Esophagus muscularis mucosa (tissue), 4 donors: ENCODE data around the gene FBXO34. TPM values are rescaled to one million over a fixed set of nuclear protein-coding genes. Genes with fewer than 3 reads are reported as not detected.

Experiments
- DNase-seq: peaks from one replicate; pipeline ENCODE4 v3.0.0-alpha.2; 2017; ENCODE audit errors: extremely low spot score
- H3K27ac ChIP-seq, 4 donors: fragments of 200-600 bp; sonication (generic); replicated peaks in 1 of 4; 1 replicate in 3 of 4; 2 replicates in 1 of 4; pipeline ENCODE4 v1.5.1; 2016 to 2019; ENCODE audit warnings: mild to moderate bottlenecking in 1 of 4
- H3K27me3 ChIP-seq, 4 donors: fragments of 200-600 bp; sonication (generic); one replicate each; pipeline versions ENCODE4 v1.5.1 to v1.6.0; 2016 to 2019
- H3K36me3 ChIP-seq, 4 donors: fragments of 200-600 bp; sonication (generic); one replicate each; pipeline ENCODE4 v1.5.1; 2016 to 2019
- H3K4me1 ChIP-seq, 4 donors: fragments of 200-600 bp; sonication (generic); one replicate each; pipeline ENCODE4 v1.5.1; 2016 to 2019
- H3K4me3 ChIP-seq, 4 donors: fragments of 200-600 bp; sonication (generic); 1 replicate in 2 of 4; 2 replicates in 2 of 4; pipeline ENCODE4 v1.5.1; 2016 to 2019; ENCODE audit warnings: mild to moderate bottlenecking in 4 of 4, moderate library complexity in 1 of 4
- H3K9me3 ChIP-seq, 4 donors: fragments of 200-600 bp; sonication (generic); 1 replicate in 3 of 4; 2 replicates in 1 of 4; pipeline ENCODE4 v1.5.1; 2016 to 2019
- CTCF ChIP-seq, 3 experiments: fragments of 200-600 bp in 2 of 3; fragments of 450-650 bp in 1 of 3; sonication (generic) in 2 of 3; IDR thresholded peaks; one replicate each; pipeline ENCODE4 v1.5.1; 2017 to 2019; ENCODE audit warnings: antibody characterized with exemption in 3 of 3, mild to moderate bottlenecking in 2 of 3, moderate library complexity in 1 of 3
- EP300 ChIP-seq: sonication (generic); formaldehyde crosslinking; IDR thresholded peaks from one replicate; pipeline ENCODE4 v1.6.1; 2017; ENCODE audit warnings: antibody characterized with exemption
- POLR2A ChIP-seq: fragments of 450-650 bp; IDR thresholded peaks from one replicate; pipeline ENCODE4 v1.6.1; 2017; ENCODE audit warnings: antibody characterized with exemption, moderate library complexity, mild to moderate bottlenecking, low read depth
- POLR2AphosphoS5 ChIP-seq, 2 donors: sonication (generic); formaldehyde crosslinking; IDR thresholded peaks; one replicate each; pipeline ENCODE4 v1.6.1; 2017; ENCODE audit warnings: antibody characterized with exemption in 2 of 2
- WGBS: methylation state at CpG from one replicate; pipeline ENCODE4 v1.1.5; 2018; 5-methylcytosine and 5-hydroxymethylcytosine counted together
- intact Hi-C: fragments of 100-400 bp; cut with DNase I; formaldehyde crosslinking; loops from one replicate; pipeline ENCODE4 v1.15.1; 2023
- total RNA-seq, 4 donors: library from RNA; depleted of rRNA; stranded (reverse); fragments of >200 nt; gene quantifications; one replicate each; pipeline versions ENCODE4 v1.1.0 to v1.2.1, GENCODE V29; 2016

FBXO34 gene
- total RNA-seq, 4 donors from 2014 or later: 16.2 to 22.0 (median 20.4) TPM

GRCh38 chr14:55243386-55243785 is 27.8 kb upstream of the FBXO34 start:
- intact Hi-C loops: no loop called here
- no peak overlapping the region for H3K4me3 ChIP-seq
- TF ChIP-seq POLR2A: no peak
- no peak for TF ChIP-seq CTCF (IDR thresholded peaks at IDR 0.05)
- TF ChIP-seq EP300: no peak
- no peak for TF ChIP-seq POLR2AphosphoS5 (IDR thresholded peaks at IDR 0.05)
- peaks cover 0 to 3% (median 0%) of the 10 kb centered on the region in 4 donors for H3K27me3 ChIP-seq
- WGBS: 86% methylated on average over 3 of the region's 3 CpGs
- no peak overlapping the region for H3K27ac ChIP-seq
- H3K36me3 ChIP-seq: no peaks in the 10 kb centered on the region
- no peaks in the 10 kb centered on the region for H3K9me3 ChIP-seq
- no peak for DNase-seq
- H3K4me1 ChIP-seq: peaks cover 0 to 29% (median 23%) of the 10 kb centered on the region in 4 donors

- no peak overlapping the region for H3K27ac ChIP-seq
- peaks cover 0 to 29% (median 23%) of the 10 kb centered on the region in 4 donors for H3K4me1 ChIP-seq
- H3K36me3 ChIP-seq: no peaks in the 10 kb centered on the region
- H3K9me3 ChIP-seq: no peaks in the 10 kb centered on the region
- TF ChIP-seq POLR2A: no peak
- no peak for TF ChIP-seq POLR2AphosphoS5 (IDR thresholded peaks at IDR 0.05)
- no peak for TF ChIP-seq EP300
- no peak for TF ChIP-seq CTCF (IDR thresholded peaks at IDR 0.05)
- H3K4me3 ChIP-seq: no peak overlapping the region
- intact Hi-C loops: no loop called here
- no peak for DNase-seq
- 98% methylated on average over 5 of the region's 5 CpGs for WGBS
- peaks cover 0 to 3% (median 0%) of the 10 kb centered on the region in 4 donors for H3K27me3 ChIP-seq
Observed at GRCh38 chr14:55243813-55244212, 27.4 kb upstream of the FBXO34 start.

GRCh38 chr14:55245657-55246268 is 25.5 kb upstream of the FBXO34 start:
- Histone ChIP-seq H3K27me3 (peaks cover 0 to 3% (median 0%) of the 10 kb centered on the region in 4 donors), H3K4me3 (no peak overlapping the region), H3K9me3 (no peaks in the 10 kb centered on the region), H3K4me1 (peaks cover 0 to 27% (median 22%) of the 10 kb centered on the region in 4 donors), H3K27ac (no peak overlapping the region), H3K36me3 (no peaks in the 10 kb centered on the region)
- intact Hi-C loops: no loop called here
- no peak for DNase-seq
- WGBS: 73% methylated on average over 4 of the region's 4 CpGs
- TF ChIP-seq EP300: no peak
- no peak for TF ChIP-seq POLR2AphosphoS5 (IDR thresholded peaks at IDR 0.05)
- TF ChIP-seq POLR2A: no peak
- peak; percentile 36 to 61 (median 47) for TF ChIP-seq CTCF (IDR thresholded peaks at IDR 0.05)

GRCh38 chr14:55248411-55248810 is 22.8 kb upstream of the FBXO34 start:
- intact Hi-C loops: no loop called here
- no peaks in the 10 kb centered on the region for H3K36me3 ChIP-seq
- H3K27ac ChIP-seq: no peak overlapping the region
- no peak overlapping the region for H3K4me3 ChIP-seq
- no peak for TF ChIP-seq EP300
- H3K4me1 ChIP-seq: peaks cover 0 to 2% (median 0%) of the 10 kb centered on the region in 4 donors
- DNase-seq: no peak
- H3K27me3 ChIP-seq: no peaks in the 10 kb centered on the region
- WGBS: 81% methylated on average over 4 of the region's 4 CpGs
- H3K9me3 ChIP-seq: no peaks in the 10 kb centered on the region

- no peaks in the 10 kb centered on the region for H3K27me3 ChIP-seq
- TF ChIP-seq EP300 (no peak), POLR2A (no peak), CTCF (IDR thresholded peaks at IDR 0.05) (no peak), POLR2AphosphoS5 (IDR thresholded peaks at IDR 0.05) (no peak)
- H3K4me3 ChIP-seq: no peak overlapping the region
- H3K27ac ChIP-seq: no peak overlapping the region
- DNase-seq: no peak
- intact Hi-C loops: no loop called here
- WGBS: 28% methylated on average over 2 of the region's 4 CpGs
- no peaks in the 10 kb centered on the region for H3K9me3 ChIP-seq
- H3K36me3 ChIP-seq: no peaks in the 10 kb centered on the region
- no peaks in the 10 kb centered on the region for H3K4me1 ChIP-seq
Observed at GRCh38 chr14:55249423-55249822, 21.8 kb upstream of the FBXO34 start.
